HEK293 (cell line): ENCODE measurements around the gene NXPH4.
A peak's percentile ranks its signal among the peaks of the same experiment; 100 is the strongest.

Experiments
- CTCF ChIA-PET: fragments of 350-600 bp; formaldehyde crosslinking; extraction: SDS; loops from one replicate; lab custom pipeline; 2021; ENCODE audit warnings: antibody characterized with exemption; lab: Yijun Ruan, JAX
- POLR2A ChIA-PET: fragments of 300-600 bp; formaldehyde crosslinking; extraction: SDS; loops from one replicate; lab custom pipeline; 2020; ENCODE audit warnings: antibody characterized with exemption, inconsistent platforms; lab: Yijun Ruan, JAX
- H3K27ac ChIP-seq: fragments of 200-500 bp; sonication (Bioruptor generic); 2 replicates; pipeline ENCODE4 v1.5.1; 2014; ENCODE audit warnings: low read depth, low read length, control low read depth, inconsistent platforms; ENCODE audit errors: extremely low read depth
- H3K36me3 ChIP-seq, 2 experiments: fragments of 200-500 bp in 1 of 2; sonication (Bioruptor generic) in 1 of 2; 1 replicate in 1 of 2; 2 replicates in 1 of 2; pipeline ENCODE4 v1.5.1; 2014 to 2017; ENCODE audit warnings: inconsistent platforms in 2 of 2, low read length in 2 of 2; ENCODE audit not compliant: control insufficient read depth in 2 of 2, insufficient read depth in 1 of 2
- H3K4me1 ChIP-seq: fragments of 200-500 bp; sonication (Bioruptor generic); 2 replicates; pipeline ENCODE4 v1.5.1; 2014; ENCODE audit warnings: mild to moderate bottlenecking, low read length, inconsistent platforms; ENCODE audit not compliant: control insufficient read depth, insufficient read depth
- H3K4me3 ChIP-seq: 2 replicates; pipeline ENCODE4 v1.5.1; 2011; ENCODE audit warnings: low read depth, mild to moderate bottlenecking, control low read depth, low read length, moderate library complexity
- H3K9me3 ChIP-seq: fragments of 200-500 bp; sonication (Bioruptor generic); 2 replicates; pipeline ENCODE4 v1.5.1; 2014; ENCODE audit warnings: low read depth, low read length, inconsistent platforms; ENCODE audit not compliant: control insufficient read depth, insufficient read depth
- GLI2 ChIP-seq: fragments of 450-650 bp; formaldehyde crosslinking; IDR thresholded peaks from 2 replicates; pipeline ENCODE4; 2017; ENCODE audit warnings: missing biosample characterization, missing genetic modification characterization, low read depth, borderline replicate concordance
- IKZF3 ChIP-seq: fragments of 450-650 bp; IDR thresholded peaks from 2 replicates; pipeline ENCODE4 v1.5.0; 2018; ENCODE audit warnings: missing biosample characterization, mild to moderate bottlenecking, missing genetic modification characterization, moderate library complexity
- KLF9 ChIP-seq: fragments of 450-650 bp; formaldehyde crosslinking; IDR thresholded peaks from 2 replicates; pipeline ENCODE4 v1.5.1; 2016; ENCODE audit warnings: missing biosample characterization, missing genetic modification characterization, low read depth
- REPIN1 ChIP-seq: fragments of 450-650 bp; formaldehyde crosslinking; IDR thresholded peaks from 2 replicates; pipeline ENCODE4 v1.5.1; 2017; ENCODE audit warnings: missing biosample characterization, missing genetic modification characterization, low read depth
- SALL2 ChIP-seq: fragments of 450-650 bp; formaldehyde crosslinking; IDR thresholded peaks from 2 replicates; pipeline ENCODE4 v1.5.0; 2017; ENCODE audit warnings: missing biosample characterization, mild to moderate bottlenecking, missing genetic modification characterization, borderline replicate concordance
- SCRT1 ChIP-seq: fragments of 450-650 bp; formaldehyde crosslinking; IDR thresholded peaks from 2 replicates; pipeline ENCODE4 v1.5.1; 2016; ENCODE audit warnings: missing biosample characterization, missing genetic modification characterization, borderline replicate concordance
- SETDB1 ChIP-seq: IDR thresholded peaks from one replicate; pipeline ENCODE4 v1.6.1; 2017; ENCODE audit warnings: mild to moderate bottlenecking, low read length, moderate library complexity, mixed read lengths; ENCODE audit not compliant: insufficient read length
- SP7 ChIP-seq: fragments of 450-650 bp; formaldehyde crosslinking; IDR thresholded peaks from 2 replicates; pipeline ENCODE4 v1.5.1; 2016; ENCODE audit warnings: missing biosample characterization, missing genetic modification characterization
- TCF7L2 ChIP-seq: IDR thresholded peaks from 2 replicates; pipeline ENCODE4 v1.6.1; 2011; ENCODE audit warnings: low read depth, mild to moderate bottlenecking, inconsistent platforms, low read length, moderate library complexity, borderline replicate concordance
- TRIM28 ChIP-seq: IDR thresholded peaks from 2 replicates; pipeline ENCODE4 v1.6.1; 2011; ENCODE audit warnings: low read length, control low read depth, borderline replicate concordance
- YY1 ChIP-seq: fragments of 450-650 bp; formaldehyde crosslinking; IDR thresholded peaks from 2 replicates; pipeline ENCODE4 v1.5.1; 2018; ENCODE audit warnings: missing biosample characterization, missing genetic modification characterization
- ZBTB6 ChIP-seq: fragments of 450-650 bp; formaldehyde crosslinking; IDR thresholded peaks from 2 replicates; pipeline ENCODE4 v1.5.1; 2017; ENCODE audit warnings: missing biosample characterization, missing genetic modification characterization
- ZFP69B ChIP-seq: fragments of 450-650 bp; formaldehyde crosslinking; IDR thresholded peaks from 2 replicates; pipeline ENCODE4 v1.5.1; 2016; ENCODE audit warnings: missing biosample characterization, missing genetic modification characterization
- ZNF19 ChIP-seq: fragments of 450-650 bp; formaldehyde crosslinking; IDR thresholded peaks from 2 replicates; pipeline ENCODE4; 2016; ENCODE audit warnings: missing biosample characterization, missing genetic modification characterization, low read depth
- ZNF202 ChIP-seq: fragments of 450-650 bp; formaldehyde crosslinking; IDR thresholded peaks from 2 replicates; pipeline ENCODE4 v1.5.1; 2016; ENCODE audit warnings: missing biosample characterization, missing genetic modification characterization, borderline replicate concordance
- ZNF324 ChIP-seq: fragments of 450-650 bp; formaldehyde crosslinking; IDR thresholded peaks from 2 replicates; pipeline ENCODE4 v1.5.1; 2016; ENCODE audit warnings: missing biosample characterization, missing genetic modification characterization
- ZNF37A ChIP-seq: fragments of 450-650 bp; IDR thresholded peaks from 2 replicates; pipeline ENCODE4 v1.5.1; 2018; ENCODE audit warnings: missing biosample characterization, missing genetic modification characterization
- ZNF391 ChIP-seq: fragments of 450-650 bp; formaldehyde crosslinking; IDR thresholded peaks from 2 replicates; pipeline ENCODE4 v1.5.1; 2016; ENCODE audit warnings: low read depth, missing biosample characterization, missing genetic modification characterization, borderline replicate concordance
- ZNF416 ChIP-seq: fragments of 450-650 bp; formaldehyde crosslinking; IDR thresholded peaks from 2 replicates; pipeline ENCODE4 v1.5.1; 2016; ENCODE audit warnings: missing biosample characterization, missing genetic modification characterization
- ZNF423 ChIP-seq: fragments of 450-650 bp; formaldehyde crosslinking; IDR thresholded peaks from 2 replicates; pipeline ENCODE4 v1.5.1; 2016; ENCODE audit warnings: missing biosample characterization, missing genetic modification characterization
- ZNF433 ChIP-seq: fragments of 450-650 bp; formaldehyde crosslinking; IDR thresholded peaks from 2 replicates; pipeline ENCODE4 v1.5.1; 2016; ENCODE audit warnings: missing biosample characterization, missing genetic modification characterization, low read depth
- ZNF473 ChIP-seq: fragments of 450-650 bp; formaldehyde crosslinking; IDR thresholded peaks from 2 replicates; pipeline ENCODE4 v1.5.1; 2017; ENCODE audit warnings: missing biosample characterization, missing genetic modification characterization
- ZNF549 ChIP-seq: fragments of 450-650 bp; IDR thresholded peaks from 2 replicates; pipeline ENCODE4 v1.5.1; 2018; ENCODE audit warnings: missing biosample characterization, missing genetic modification characterization, mild to moderate bottlenecking, inconsistent platforms, moderate library complexity
- ZNF596 ChIP-seq: fragments of 450-650 bp; IDR thresholded peaks from 2 replicates; pipeline ENCODE4 v1.5.0; 2018; ENCODE audit warnings: missing biosample characterization, mild to moderate bottlenecking, missing genetic modification characterization, moderate library complexity
- ZNF658 ChIP-seq: fragments of 450-650 bp; formaldehyde crosslinking; IDR thresholded peaks from 2 replicates; pipeline ENCODE4; 2016; ENCODE audit warnings: missing biosample characterization, missing genetic modification characterization
- ZNF670 ChIP-seq: fragments of 450-650 bp; formaldehyde crosslinking; IDR thresholded peaks from 2 replicates; pipeline ENCODE4 v1.5.1; 2016; ENCODE audit warnings: missing biosample characterization, missing genetic modification characterization, low read depth
- ZNF692 ChIP-seq: fragments of 450-650 bp; formaldehyde crosslinking; IDR thresholded peaks from 2 replicates; pipeline ENCODE4 v1.5.1; 2016; ENCODE audit warnings: missing biosample characterization, missing genetic modification characterization
- ZNF776 ChIP-seq: fragments of 450-650 bp; formaldehyde crosslinking; IDR thresholded peaks from 2 replicates; pipeline ENCODE4 v1.5.0; 2017; ENCODE audit warnings: missing biosample characterization, missing genetic modification characterization, borderline replicate concordance
- ZNF777 ChIP-seq: fragments of 450-650 bp; formaldehyde crosslinking; IDR thresholded peaks from 2 replicates; pipeline ENCODE4 v1.5.1; 2017; ENCODE audit warnings: missing biosample characterization, missing genetic modification characterization, borderline replicate concordance
- ZNF791 ChIP-seq: fragments of 450-650 bp; formaldehyde crosslinking; IDR thresholded peaks from 2 replicates; pipeline ENCODE4 v1.5.1; 2016; ENCODE audit warnings: missing biosample characterization, missing genetic modification characterization
- ZSCAN18 ChIP-seq: fragments of 450-650 bp; formaldehyde crosslinking; IDR thresholded peaks from 2 replicates; pipeline ENCODE4 v1.5.1; 2016; ENCODE audit warnings: missing biosample characterization, missing genetic modification characterization
- TF ChIP-seq, protein P1 (sequence below): fragments of 450-650 bp; formaldehyde crosslinking; IDR thresholded peaks from 2 replicates; pipeline ENCODE4 v1.5.1; 2017; ENCODE audit warnings: missing biosample characterization, missing genetic modification characterization

Gene NXPH4

DNA sequence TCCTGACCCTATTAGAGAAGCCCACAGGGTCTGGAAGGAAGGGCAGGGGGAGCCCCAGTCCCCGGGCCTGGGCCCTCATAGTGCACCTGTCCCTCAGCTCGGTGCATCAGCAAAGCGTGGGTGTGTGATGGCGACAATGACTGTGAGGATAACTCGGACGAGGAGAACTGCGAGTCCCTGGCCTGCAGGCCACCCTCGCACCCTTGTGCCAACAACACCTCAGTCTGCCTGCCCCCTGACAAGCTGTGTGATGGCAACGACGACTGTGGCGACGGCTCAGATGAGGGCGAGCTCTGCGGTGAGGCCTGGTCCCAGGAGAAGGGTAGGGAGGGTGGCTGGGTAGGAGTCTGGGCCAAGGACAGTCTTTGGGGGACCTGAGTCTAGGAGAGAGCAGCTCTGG, 42.9 kb upstream of the NXPH4 start:
- no peaks in the 10 kb centered on the region for H3K4me1 ChIP-seq
- peaks cover 0 to 76% of the 10 kb centered on the region in 2 experiments; a peak in 1 of 3 replicates for H3K36me3 ChIP-seq
- ChIA-PET CTCF (interaction anchor here (0.5 to 10.6 kb wide), 21 partner anchors 12 to 499 kb away, joined by 3 to 259 read pairs (median 4); partner anchors contain the start of genes LRP1, LRP1-AS, SHMT2 and ZBTB39), POLR2A (interaction anchor here (0.6 to 1.4 kb wide), 2 partner anchors 46 to 86 kb away, joined by 3 to 4 read pairs; partner anchors contain the start of gene LRP1)
- H3K27ac ChIP-seq: no peak overlapping the region
- no peaks in the 10 kb centered on the region for H3K9me3 ChIP-seq
- no peak overlapping the region for H3K4me3 ChIP-seq
- TF ChIP-seq ZNF670 (tag by site-specific recombination) (no peak), TCF7L2 (no peak), SALL2 (tag by site-specific recombination) (no peak), ZNF202 (tag by site-specific recombination) (no peak), ZNF37A (tag by site-specific recombination) (no peak), ZNF433 (tag by site-specific recombination) (no peak), GLI2 (tag by site-specific recombination) (no peak), KLF9 (no peak), ZSCAN18 (tag by site-specific recombination) (no peak), SP7 (tag by site-specific recombination) (no peak), ZNF791 (tag by site-specific recombination) (no peak), ZNF692 (no peak), ZNF19 (tag by site-specific recombination) (no peak), ZBTB6 (no peak), ZNF777 (no peak), ZNF658 (tag by site-specific recombination) (no peak), TRIM28 (no peak), ZNF549 (tag by site-specific recombination) (no peak), REPIN1 (tag by site-specific recombination) (no peak)

GRCh38 chr12:57175428-57176138, 41.0 kb upstream of the NXPH4 start:
- H3K27ac ChIP-seq: no peak overlapping the region
- no peak overlapping the region for H3K4me3 ChIP-seq
- ChIA-PET POLR2A (interaction anchor here (0.9 to 1.8 kb wide), 4 partner anchors 14 to 51 kb away, joined by 3 to 18 read pairs (median 3); no protein-coding TSS in a partner anchor), CTCF (interaction anchor here (0.5 to 10.6 kb wide), 53 partner anchors 8 to 583 kb away, joined by 3 to 259 read pairs (median 4); partner anchors contain the start of genes INHBE, LRP1 and STAT6)
- no peaks in the 10 kb centered on the region for H3K4me1 ChIP-seq
- H3K9me3 ChIP-seq: no peaks in the 10 kb centered on the region
- H3K36me3 ChIP-seq: peaks cover 0 to 79% of the 10 kb centered on the region in 2 experiments; a peak in 1 of 3 replicates
- TF ChIP-seq TCF7L2 (no peak), IKZF3 (tag by site-specific recombination) (no peak), ZNF324 (tag by site-specific recombination) (peak; percentile 75; the same call in 1 of the 2 replicates), YY1 (no peak), ZNF596 (tag by site-specific recombination) (no peak), ZNF423 (tag by site-specific recombination) (no peak), SETDB1 (no peak), ZNF776 (tag by site-specific recombination) (no peak), ZNF473 (tag by site-specific recombination) (no peak), SCRT1 (tag by site-specific recombination) (no peak), ZNF416 (tag by site-specific recombination) (no peak), ZFP69B (tag by site-specific recombination) (no peak), ZNF391 (tag by site-specific recombination) (peak; percentile 36)
- TF ChIP-seq, protein P1, sequence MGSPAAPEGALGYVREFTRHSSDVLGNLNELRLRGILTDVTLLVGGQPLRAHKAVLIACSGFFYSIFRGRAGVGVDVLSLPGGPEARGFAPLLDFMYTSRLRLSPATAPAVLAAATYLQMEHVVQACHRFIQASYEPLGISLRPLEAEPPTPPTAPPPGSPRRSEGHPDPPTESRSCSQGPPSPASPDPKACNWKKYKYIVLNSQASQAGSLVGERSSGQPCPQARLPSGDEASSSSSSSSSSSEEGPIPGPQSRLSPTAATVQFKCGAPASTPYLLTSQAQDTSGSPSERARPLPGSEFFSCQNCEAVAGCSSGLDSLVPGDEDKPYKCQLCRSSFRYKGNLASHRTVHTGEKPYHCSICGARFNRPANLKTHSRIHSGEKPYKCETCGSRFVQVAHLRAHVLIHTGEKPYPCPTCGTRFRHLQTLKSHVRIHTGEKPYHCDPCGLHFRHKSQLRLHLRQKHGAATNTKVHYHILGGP (tag by site-specific recombination): no peak
